22Rv1 (cell line): ENCODE measurements around the gene CARNS1.

Experiments used
- H3K27ac ChIP-seq: fragments of 450-650 bp; 2 replicates; pipeline ENCODE4 v1.5.1; 2017
- ZFX ChIP-seq: fragments of 450-650 bp; IDR thresholded peaks from 2 replicates; pipeline ENCODE4 v1.6.1; 2017; ENCODE audit warnings: antibody characterized with exemption, borderline replicate concordance
- TF ChIP-seq, protein P1 (sequence below): fragments of 450-650 bp; IDR thresholded peaks from 2 replicates; pipeline ENCODE4 v1.5.1; 2017; ENCODE audit warnings: mild to moderate bottlenecking

CARNS1 gene

GRCh38 chr11:67384851-67385366 lies 30.6 kb upstream of the CARNS1 start:
- no peak for TF ChIP-seq ZFX
- H3K27ac ChIP-seq: no peak overlapping the region

GRCh38 chr11:67387069-67387468 lies 28.4 kb upstream of the CARNS1 start:
- H3K27ac ChIP-seq: no peak overlapping the region
- no peak for TF ChIP-seq ZFX
- TF ChIP-seq, protein P1, sequence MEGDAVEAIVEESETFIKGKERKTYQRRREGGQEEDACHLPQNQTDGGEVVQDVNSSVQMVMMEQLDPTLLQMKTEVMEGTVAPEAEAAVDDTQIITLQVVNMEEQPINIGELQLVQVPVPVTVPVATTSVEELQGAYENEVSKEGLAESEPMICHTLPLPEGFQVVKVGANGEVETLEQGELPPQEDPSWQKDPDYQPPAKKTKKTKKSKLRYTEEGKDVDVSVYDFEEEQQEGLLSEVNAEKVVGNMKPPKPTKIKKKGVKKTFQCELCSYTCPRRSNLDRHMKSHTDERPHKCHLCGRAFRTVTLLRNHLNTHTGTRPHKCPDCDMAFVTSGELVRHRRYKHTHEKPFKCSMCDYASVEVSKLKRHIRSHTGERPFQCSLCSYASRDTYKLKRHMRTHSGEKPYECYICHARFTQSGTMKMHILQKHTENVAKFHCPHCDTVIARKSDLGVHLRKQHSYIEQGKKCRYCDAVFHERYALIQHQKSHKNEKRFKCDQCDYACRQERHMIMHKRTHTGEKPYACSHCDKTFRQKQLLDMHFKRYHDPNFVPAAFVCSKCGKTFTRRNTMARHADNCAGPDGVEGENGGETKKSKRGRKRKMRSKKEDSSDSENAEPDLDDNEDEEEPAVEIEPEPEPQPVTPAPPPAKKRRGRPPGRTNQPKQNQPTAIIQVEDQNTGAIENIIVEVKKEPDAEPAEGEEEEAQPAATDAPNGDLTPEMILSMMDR: no peak

- TF ChIP-seq ZFX: no peak
- TF ChIP-seq, protein P1: no peak
- no peak overlapping the region for H3K27ac ChIP-seq
Observed at GRCh38 chr11:67387518-67387917, 28.0 kb upstream of the CARNS1 start.

DNA sequence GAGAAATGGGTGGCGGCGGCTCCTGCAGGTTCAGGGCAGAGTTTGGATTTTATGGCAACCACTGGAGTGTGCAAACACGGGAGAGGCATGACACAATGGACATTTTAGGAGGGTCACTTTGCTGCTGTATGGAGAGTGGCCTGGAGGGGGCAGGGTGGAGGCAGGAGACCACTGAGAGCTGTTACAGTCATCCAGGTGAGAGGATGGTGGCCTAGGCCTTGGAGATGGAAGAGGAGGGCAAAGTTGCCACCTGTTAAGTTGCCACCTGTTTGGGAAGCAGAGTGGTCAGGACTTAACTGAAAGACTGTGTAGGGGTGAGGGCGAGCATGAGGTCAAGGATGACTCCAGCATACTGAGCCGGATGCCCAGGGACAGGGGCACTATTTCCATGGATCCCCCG lies 26.0 kb upstream of the CARNS1 start:
- peak overlapping the region; percentile 12; the same call in 1 of the 2 replicates for H3K27ac ChIP-seq
- TF ChIP-seq ZFX: no peak
- TF ChIP-seq, protein P1: peak; percentile 75

DNA sequence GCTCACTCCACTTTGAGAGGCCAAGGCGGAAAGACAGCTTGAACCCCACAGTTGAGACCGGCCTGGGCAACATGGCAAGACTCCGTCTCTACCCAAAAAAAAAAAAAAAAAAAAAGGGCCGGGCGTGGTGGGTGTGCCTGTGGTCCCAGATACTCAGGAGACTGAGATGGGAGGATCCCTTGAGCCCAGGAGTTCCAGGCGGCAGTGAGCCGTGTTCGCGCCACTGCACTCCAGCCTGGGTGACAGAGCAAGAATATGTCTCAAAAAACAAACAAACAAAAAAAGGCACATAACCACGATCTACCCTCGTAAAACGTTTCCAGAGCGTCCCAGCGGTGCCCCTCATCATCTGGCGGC lies 24.6 kb upstream of the CARNS1 start:
- H3K27ac ChIP-seq: peak overlapping the region; percentile 89

DNA sequence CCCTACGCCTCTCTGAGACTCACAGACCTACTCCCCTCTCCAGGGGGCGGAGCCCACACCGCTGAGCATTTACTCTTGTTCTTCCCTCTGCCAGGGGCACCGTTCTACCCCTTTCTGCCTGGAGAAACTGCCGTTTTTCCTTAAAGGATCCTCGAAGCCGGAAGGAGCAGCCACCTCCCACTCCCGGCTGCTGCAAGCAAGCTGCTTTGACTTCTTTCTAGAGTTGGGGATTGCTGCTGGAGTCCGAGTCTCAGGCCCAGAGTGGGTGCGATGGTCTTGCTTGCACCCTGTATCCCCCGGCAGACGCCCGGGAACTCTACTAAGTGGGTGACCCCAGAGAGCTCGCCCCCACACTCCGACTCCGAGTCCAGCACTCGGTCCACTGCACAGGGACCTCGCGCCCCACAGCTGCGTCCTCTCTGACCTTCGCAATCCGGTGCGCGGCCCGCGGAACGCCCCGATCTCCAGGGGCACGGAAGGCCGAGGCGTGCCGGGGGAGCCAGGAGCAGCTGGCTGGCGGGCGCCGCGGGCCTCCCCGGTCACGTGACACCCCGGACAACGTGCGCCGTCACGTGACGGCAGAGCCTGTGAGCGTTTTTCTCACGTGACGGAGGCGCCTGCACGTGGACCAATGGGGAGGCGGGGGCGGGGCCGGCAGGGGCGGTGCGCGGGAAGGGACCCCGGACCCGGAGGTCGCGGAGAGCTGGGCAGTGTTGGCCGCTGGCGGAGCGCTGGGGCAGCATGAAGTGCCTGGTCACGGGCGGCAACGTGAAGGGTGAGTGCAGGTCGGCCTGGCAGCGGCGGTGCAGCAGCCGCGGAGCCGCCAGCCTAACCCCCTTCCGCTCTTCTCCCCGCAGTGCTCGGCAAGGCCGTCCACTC lies 23.9 kb upstream of the CARNS1 start, which contains the start of gene RAD9A:
Gene RAD9A, plus strand, starts transcription at position 683 of the 879 bp plus-strand sequence. Its CDS starts 59 bp downstream, at position 742.
- TF ChIP-seq, protein P1: no peak
- TF ChIP-seq ZFX: no peak
- H3K27ac ChIP-seq: peak within 1 kb of the TSS; percentile 89

More for the DNA sequence above, 24.6 kb upstream of the CARNS1 start:
- TF ChIP-seq, protein P1: no peak
- TF ChIP-seq ZFX: no peak

DNA sequence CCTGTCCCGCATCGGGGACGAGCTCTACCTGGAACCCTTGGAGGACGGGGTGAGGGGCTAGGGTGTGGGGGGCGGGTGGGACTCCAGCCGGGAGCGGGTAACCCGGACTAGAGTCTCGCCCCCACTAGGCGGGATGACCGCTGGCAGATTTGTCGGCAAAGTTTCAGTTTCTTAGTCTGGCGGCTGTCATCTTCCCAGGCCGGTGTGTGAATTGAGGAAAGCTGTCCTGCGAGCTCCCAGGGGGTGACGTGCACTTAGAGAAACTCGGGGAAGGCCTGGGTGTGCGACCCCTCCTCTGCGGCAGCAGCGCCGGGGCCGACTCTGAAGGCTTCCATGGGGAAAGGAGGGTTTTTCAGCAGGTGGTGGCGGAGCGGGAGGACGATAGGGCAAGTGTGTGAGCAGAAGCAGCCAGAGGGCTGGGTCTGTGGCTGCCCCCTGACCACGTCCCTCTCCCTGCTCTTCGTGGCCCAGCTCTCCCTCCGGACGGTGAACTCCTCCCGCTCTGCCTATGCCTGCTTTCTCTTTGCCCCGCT lies 23.2 kb upstream of the CARNS1 start:
- no peak for TF ChIP-seq ZFX
- TF ChIP-seq, protein P1: no peak
- H3K27ac ChIP-seq: peak overlapping the region; percentile 89
